ENCODE measurements around the gene SLC35F1.

SLC35F1 gene

GRCh38 chr6:118228886-118229285, 321.8 kb downstream of the SLC35F1 start:
- Histone ChIP-seq H3K4me1 (ENCODE audit: control insufficient read depth, insufficient read depth, low read length) (no peaks in the 10 kb centered on the region), H3K9ac (ENCODE audit: low read length) (no peak overlapping the region), H3K27ac (ENCODE audit: low read depth, low read length) (no peak overlapping the region), H3K27me3 (ENCODE audit: control insufficient read depth, insufficient read depth, low read length) (no peaks in the 10 kb centered on the region), H3K36me3 (ENCODE audit: control insufficient read depth, insufficient read depth, low read length) (no peaks in the 10 kb centered on the region), H3K4me3 (ENCODE audit: low read length) (no peak overlapping the region)

DNA sequence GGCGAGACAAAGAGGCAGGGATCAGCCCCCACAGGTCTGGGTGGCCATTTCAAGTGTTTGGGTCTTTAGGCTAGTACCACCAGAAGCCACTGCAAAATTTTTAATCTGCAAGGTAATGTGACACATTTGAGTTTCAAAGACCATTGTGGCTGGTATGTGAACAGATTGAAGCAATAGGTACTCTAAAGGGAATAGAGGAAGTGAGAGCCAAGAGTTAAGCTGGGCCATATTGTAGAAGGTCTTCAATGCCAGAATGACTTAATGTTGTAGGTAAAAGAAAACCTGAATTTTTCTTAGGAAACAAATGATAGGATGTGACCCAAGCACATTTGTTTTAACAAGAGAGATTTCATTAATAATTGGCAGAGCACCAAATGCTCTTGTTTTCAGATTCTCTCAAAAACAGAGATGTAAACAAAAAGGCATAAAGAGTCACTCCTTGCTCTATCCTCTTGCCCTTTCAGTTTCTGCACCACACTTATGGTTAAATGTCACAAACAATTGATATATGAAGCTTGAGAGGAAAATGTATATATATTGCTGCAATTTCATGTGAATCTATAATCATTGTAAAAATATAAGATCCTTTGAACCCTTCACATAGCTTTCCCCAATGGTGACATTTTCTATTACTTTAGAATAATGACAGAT, 333.9 kb downstream of the SLC35F1 start:
- no peak overlapping the region for H3K27ac ChIP-seq (ENCODE audit: low read depth, low read length)
- no peak overlapping the region for H3K9ac ChIP-seq (ENCODE audit: low read length)
- no peaks in the 10 kb centered on the region for H3K4me1 ChIP-seq (ENCODE audit: control insufficient read depth, insufficient read depth, low read length)
- no peaks in the 10 kb centered on the region for H3K36me3 ChIP-seq (ENCODE audit: control insufficient read depth, insufficient read depth, low read length)
- no peaks in the 10 kb centered on the region for H3K27me3 ChIP-seq (ENCODE audit: control insufficient read depth, insufficient read depth, low read length)
- no peak overlapping the region for H3K4me3 ChIP-seq (ENCODE audit: low read length)

DNA sequence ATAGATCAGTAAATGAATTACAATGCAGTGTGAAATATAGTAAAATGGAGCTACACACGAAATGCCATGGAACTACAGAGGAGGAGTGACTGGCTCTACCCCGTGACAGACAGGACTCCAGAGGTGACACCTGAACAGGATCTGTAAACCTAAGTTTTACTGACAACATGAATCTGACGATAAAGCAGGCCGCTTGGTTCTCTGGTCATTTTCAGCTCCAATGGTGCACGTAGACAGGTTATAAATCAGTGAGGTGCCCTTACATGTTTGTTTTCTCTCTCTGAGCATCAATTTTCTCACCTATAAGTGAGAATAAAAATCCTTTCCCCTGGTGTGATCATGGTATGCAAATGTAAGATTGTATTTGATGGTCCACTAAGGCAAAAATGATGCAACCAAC, 339.3 kb downstream of the SLC35F1 start:
- H3K27ac ChIP-seq (ENCODE audit: low read depth, low read length), result no peak overlapping the region
- H3K4me3 ChIP-seq (ENCODE audit: low read length), result no peak overlapping the region
- H3K4me1 ChIP-seq (ENCODE audit: control insufficient read depth, insufficient read depth, low read length), result no peaks in the 10 kb centered on the region
- no peak overlapping the region for H3K9ac ChIP-seq (ENCODE audit: low read length)
- H3K36me3 ChIP-seq (ENCODE audit: control insufficient read depth, insufficient read depth, low read length), result no peaks in the 10 kb centered on the region
- H3K27me3 ChIP-seq (ENCODE audit: control insufficient read depth, insufficient read depth, low read length), result no peaks in the 10 kb centered on the region

GRCh38 chr6:118248171-118248570, 341.1 kb downstream of the SLC35F1 start:
- Histone ChIP-seq H3K27ac (ENCODE audit: low read depth, low read length) (no peak overlapping the region), H3K4me1 (ENCODE audit: control insufficient read depth, insufficient read depth, low read length) (no peaks in the 10 kb centered on the region), H3K36me3 (ENCODE audit: control insufficient read depth, insufficient read depth, low read length) (no peaks in the 10 kb centered on the region), H3K9ac (ENCODE audit: low read length) (no peak overlapping the region), H3K4me3 (ENCODE audit: low read length) (no peak overlapping the region), H3K27me3 (ENCODE audit: control insufficient read depth, insufficient read depth, low read length) (no peaks in the 10 kb centered on the region)

DNA sequence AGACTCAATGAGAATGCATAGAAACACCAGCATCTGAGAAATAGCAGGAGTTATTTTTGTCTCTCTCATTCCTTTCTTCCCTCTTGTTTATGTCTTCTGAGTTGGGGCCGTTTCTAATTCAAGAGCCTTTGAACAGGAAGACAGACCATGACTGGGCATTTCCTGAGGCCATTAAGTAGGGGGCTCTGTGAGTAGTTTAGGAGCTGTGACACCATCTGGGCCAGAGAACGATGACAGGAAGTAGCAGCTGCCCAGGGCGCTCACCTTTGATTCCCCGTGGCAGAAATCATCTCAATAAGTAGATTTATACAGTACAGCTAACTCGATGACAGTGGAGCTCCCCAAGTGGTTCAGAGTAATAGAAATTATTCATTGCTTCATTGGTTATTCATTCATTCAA, 342.6 kb downstream of the SLC35F1 start:
- Histone ChIP-seq H3K36me3 (ENCODE audit: control insufficient read depth, insufficient read depth, low read length) (no peaks in the 10 kb centered on the region), H3K27me3 (ENCODE audit: control insufficient read depth, insufficient read depth, low read length) (no peaks in the 10 kb centered on the region), H3K4me1 (ENCODE audit: control insufficient read depth, insufficient read depth, low read length) (no peaks in the 10 kb centered on the region), H3K9ac (ENCODE audit: low read length) (no peak overlapping the region), H3K4me3 (ENCODE audit: low read length) (no peak overlapping the region), H3K27ac (ENCODE audit: low read depth, low read length) (no peak overlapping the region)

DNA sequence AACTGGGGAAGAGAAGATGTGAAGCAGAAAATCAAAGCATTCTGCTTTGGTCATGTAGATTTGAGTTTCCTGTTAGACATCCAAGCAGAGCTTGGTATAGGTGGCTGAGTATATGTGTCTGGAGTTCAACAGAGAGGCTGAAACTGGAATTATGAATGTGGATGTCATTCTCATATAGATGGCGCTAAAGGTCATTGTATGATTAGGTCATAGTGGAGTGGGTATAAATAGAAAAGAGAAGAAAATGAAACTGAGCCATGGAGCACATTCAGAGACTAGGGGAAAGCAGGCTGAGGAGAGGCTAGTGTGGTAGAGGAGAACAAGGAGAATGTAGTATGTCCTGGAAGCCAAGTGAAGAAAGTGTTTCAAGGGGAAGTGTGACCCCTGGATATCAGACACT, 345.4 kb downstream of the SLC35F1 start:
- H3K36me3 ChIP-seq (ENCODE audit: control insufficient read depth, insufficient read depth, low read length), result no peaks in the 10 kb centered on the region
- no peaks in the 10 kb centered on the region for H3K4me1 ChIP-seq (ENCODE audit: control insufficient read depth, insufficient read depth, low read length)
- H3K4me3 ChIP-seq (ENCODE audit: low read length), result no peak overlapping the region
- H3K9ac ChIP-seq (ENCODE audit: low read length), result no peak overlapping the region
- H3K27me3 ChIP-seq (ENCODE audit: control insufficient read depth, insufficient read depth, low read length), result no peaks in the 10 kb centered on the region
- H3K27ac ChIP-seq (ENCODE audit: low read depth, low read length), result no peak overlapping the region

DNA sequence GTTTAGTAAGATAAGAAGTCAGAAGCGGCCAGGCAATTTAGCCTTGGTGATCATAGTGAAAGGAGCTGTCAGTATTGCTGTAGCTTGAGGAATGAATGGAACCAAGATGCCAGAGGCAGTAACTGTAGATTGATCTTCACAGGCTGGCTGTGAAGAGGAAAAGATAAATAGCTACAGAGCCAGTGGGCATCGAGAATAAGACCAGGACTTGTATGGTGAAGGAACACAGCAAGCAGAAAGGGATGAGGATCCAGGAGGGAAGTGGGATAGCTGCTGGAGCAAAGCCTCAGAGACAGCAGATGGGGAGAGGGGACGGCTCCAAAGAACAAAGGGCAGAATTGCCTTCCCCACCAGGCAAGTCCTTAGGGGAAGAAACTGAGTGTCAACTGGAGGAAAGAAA, 346.7 kb downstream of the SLC35F1 start:
- Histone ChIP-seq H3K27ac (ENCODE audit: low read depth, low read length) (no peak overlapping the region), H3K9ac (ENCODE audit: low read length) (no peak overlapping the region), H3K4me1 (ENCODE audit: control insufficient read depth, insufficient read depth, low read length) (no peaks in the 10 kb centered on the region), H3K4me3 (ENCODE audit: low read length) (no peak overlapping the region), H3K36me3 (ENCODE audit: control insufficient read depth, insufficient read depth, low read length) (no peaks in the 10 kb centered on the region), H3K27me3 (ENCODE audit: control insufficient read depth, insufficient read depth, low read length) (no peaks in the 10 kb centered on the region)

- H3K27me3 ChIP-seq (ENCODE audit: control insufficient read depth, insufficient read depth, low read length), result no peaks in the 10 kb centered on the region
- H3K36me3 ChIP-seq (ENCODE audit: control insufficient read depth, insufficient read depth, low read length), result no peaks in the 10 kb centered on the region
- H3K4me3 ChIP-seq (ENCODE audit: low read length), result no peak overlapping the region
- H3K9ac ChIP-seq (ENCODE audit: low read length), result no peak overlapping the region
- H3K4me1 ChIP-seq (ENCODE audit: control insufficient read depth, insufficient read depth, low read length), result no peaks in the 10 kb centered on the region
- no peak overlapping the region for H3K27ac ChIP-seq (ENCODE audit: low read depth, low read length)
Observed at GRCh38 chr6:118260833-118261232, 353.8 kb downstream of the SLC35F1 start.

DNA sequence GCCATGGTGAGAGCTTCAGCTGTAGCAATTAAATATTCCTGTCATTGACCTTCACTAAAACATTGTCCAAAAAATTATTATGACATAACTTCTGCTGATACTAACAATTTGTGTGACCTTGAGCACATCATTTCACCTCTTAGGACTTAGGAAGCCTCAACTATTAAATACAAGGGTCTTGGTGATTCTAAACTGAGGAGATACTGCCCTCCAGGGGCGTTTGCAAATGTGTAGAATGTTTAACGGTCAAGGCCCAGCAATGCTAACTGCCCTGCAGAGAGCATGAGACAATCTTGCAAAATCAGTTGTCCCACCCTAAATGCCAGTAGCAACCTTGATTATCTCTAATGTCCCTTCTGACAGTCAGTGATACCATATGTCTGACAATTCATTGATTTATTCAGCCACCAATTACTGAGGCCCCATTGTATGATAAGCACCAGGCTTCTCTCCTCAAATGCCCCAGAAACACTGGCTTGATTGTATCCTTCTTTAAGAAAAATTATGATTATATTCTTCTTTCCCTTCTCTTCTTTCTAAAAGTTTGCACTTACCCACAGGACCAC, 356.9 kb downstream of the SLC35F1 start:
- H3K4me1 ChIP-seq (ENCODE audit: control insufficient read depth, insufficient read depth, low read length), result no peaks in the 10 kb centered on the region
- H3K27ac ChIP-seq (ENCODE audit: low read depth, low read length), result no peak overlapping the region
- H3K27me3 ChIP-seq (ENCODE audit: control insufficient read depth, insufficient read depth, low read length), result no peaks in the 10 kb centered on the region
- H3K36me3 ChIP-seq (ENCODE audit: control insufficient read depth, insufficient read depth, low read length), result no peaks in the 10 kb centered on the region
- no peak overlapping the region for H3K9ac ChIP-seq (ENCODE audit: low read length)
- no peak overlapping the region for H3K4me3 ChIP-seq (ENCODE audit: low read length)

DNA sequence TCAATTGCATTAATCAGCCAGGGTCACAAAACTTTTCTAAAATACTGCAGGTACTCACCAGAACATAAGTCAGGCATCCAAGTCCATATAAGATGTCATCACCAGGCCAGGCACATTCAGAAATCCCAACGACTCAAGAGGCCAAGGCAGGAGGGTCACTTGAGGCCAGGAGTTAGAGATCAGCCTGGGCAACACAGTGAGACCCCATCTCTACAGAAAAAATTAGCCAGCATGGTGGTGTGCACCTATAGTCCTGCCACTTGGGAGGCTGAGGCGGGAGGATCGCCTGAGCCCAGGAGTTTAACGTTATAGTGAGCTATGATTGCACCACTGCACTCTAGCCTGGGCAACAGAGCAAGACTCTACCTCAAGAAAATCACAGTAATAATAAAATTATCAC, 362.6 kb downstream of the SLC35F1 start:
- no peak overlapping the region for H3K4me3 ChIP-seq (ENCODE audit: low read length)
- no peak overlapping the region for H3K27ac ChIP-seq (ENCODE audit: low read depth, low read length)
- H3K36me3 ChIP-seq (ENCODE audit: control insufficient read depth, insufficient read depth, low read length), result no peaks in the 10 kb centered on the region
- no peak overlapping the region for H3K9ac ChIP-seq (ENCODE audit: low read length)
- H3K27me3 ChIP-seq (ENCODE audit: control insufficient read depth, insufficient read depth, low read length), result no peaks in the 10 kb centered on the region
- H3K4me1 ChIP-seq (ENCODE audit: control insufficient read depth, insufficient read depth, low read length), result no peaks in the 10 kb centered on the region

DNA sequence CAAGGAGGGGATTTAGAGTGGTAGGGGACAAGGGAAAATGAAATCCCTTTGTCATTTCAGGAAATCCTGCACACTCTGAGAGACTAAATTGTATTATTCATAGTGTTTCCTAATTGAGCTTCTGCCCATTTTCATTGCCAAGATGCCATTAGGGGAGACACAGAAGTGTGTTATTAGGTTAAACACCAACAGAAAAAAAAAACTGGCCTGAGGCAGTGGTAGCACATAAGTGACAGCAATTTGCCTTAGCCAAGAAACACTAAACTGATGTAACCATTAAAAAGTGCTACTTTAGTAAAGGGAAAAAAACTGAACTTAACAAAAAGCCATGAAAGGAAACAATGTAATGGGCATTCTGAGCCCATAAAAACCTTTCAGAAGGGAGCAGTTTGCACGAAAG, 370.6 kb downstream of the SLC35F1 start:
- Histone ChIP-seq H3K9ac (ENCODE audit: low read length) (no peak overlapping the region), H3K27me3 (ENCODE audit: control insufficient read depth, insufficient read depth, low read length) (no peaks in the 10 kb centered on the region), H3K36me3 (ENCODE audit: control insufficient read depth, insufficient read depth, low read length) (no peaks in the 10 kb centered on the region), H3K27ac (ENCODE audit: low read depth, low read length) (no peak overlapping the region), H3K4me1 (ENCODE audit: control insufficient read depth, insufficient read depth, low read length) (no peaks in the 10 kb centered on the region), H3K4me3 (ENCODE audit: low read length) (no peak overlapping the region)

- Histone ChIP-seq H3K27ac (ENCODE audit: low read depth, low read length) (no peak overlapping the region), H3K4me1 (ENCODE audit: control insufficient read depth, insufficient read depth, low read length) (peaks cover 2% of the 10 kb centered on the region), H3K27me3 (ENCODE audit: control insufficient read depth, insufficient read depth, low read length) (no peaks in the 10 kb centered on the region), H3K4me3 (ENCODE audit: low read length) (no peak overlapping the region), H3K36me3 (ENCODE audit: control insufficient read depth, insufficient read depth, low read length) (no peaks in the 10 kb centered on the region), H3K9ac (ENCODE audit: low read length) (no peak overlapping the region)
Observed at GRCh38 chr6:118280210-118280609, 373.1 kb downstream of the SLC35F1 start.

DNA sequence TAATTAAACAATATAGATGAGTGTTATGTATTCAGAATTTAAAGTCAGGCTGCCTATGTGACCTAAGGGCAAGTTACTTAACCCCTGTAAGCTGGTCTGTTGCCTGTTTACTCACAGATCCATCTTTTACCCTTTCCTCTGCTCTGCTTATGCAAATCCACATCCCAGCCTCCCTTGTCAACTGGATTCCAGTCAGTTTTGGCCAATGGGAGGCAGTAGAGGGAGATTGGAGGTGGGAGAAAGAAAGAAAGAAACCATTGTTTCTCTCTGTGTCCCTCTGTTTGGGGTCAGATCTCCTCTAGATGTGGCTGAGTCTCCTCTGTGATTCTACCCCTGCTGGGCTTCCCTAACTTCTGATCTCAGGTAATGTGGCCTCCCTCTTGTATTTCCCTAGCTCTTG, 374.2 kb downstream of the SLC35F1 start:
- Histone ChIP-seq H3K4me1 (ENCODE audit: control insufficient read depth, insufficient read depth, low read length) (peaks cover 3% of the 10 kb centered on the region), H3K36me3 (ENCODE audit: control insufficient read depth, insufficient read depth, low read length) (no peaks in the 10 kb centered on the region), H3K4me3 (ENCODE audit: low read length) (no peak overlapping the region), H3K27me3 (ENCODE audit: control insufficient read depth, insufficient read depth, low read length) (no peaks in the 10 kb centered on the region), H3K27ac (ENCODE audit: low read depth, low read length) (no peak overlapping the region), H3K9ac (ENCODE audit: low read length) (no peak overlapping the region)
